OCI-LY1 (cell line): ENCODE results near the gene TEAD1.

Source experiments
- H2AFZ ChIP-seq: fragments of 200-600 bp; sonication (generic), shearing (Covaris generic); 2 replicates; pipeline ENCODE4 v1.6.0; 2014; ENCODE audit warnings: antibody characterized with exemption, mild to moderate bottlenecking, low read length
- H3F3A ChIP-seq: fragments of 200-600 bp; sonication (generic), shearing (Covaris generic); 2 replicates; pipeline ENCODE4 v1.6.0; 2014; ENCODE audit warnings: mild to moderate bottlenecking, antibody characterized with exemption, low read length, moderate library complexity; ENCODE audit not compliant: insufficient read depth
- H3K27ac ChIP-seq: fragments of 200-600 bp; sonication (generic); 2 replicates; pipeline ENCODE4 v1.5.1; 2014; ENCODE audit warnings: low read length, mixed run types, mild to moderate bottlenecking, low read depth; ENCODE audit not compliant: poor library complexity, severe bottlenecking
- H3K27me3 ChIP-seq: fragments of 200-600 bp; sonication (generic); 2 replicates; pipeline ENCODE4 v1.6.0; 2014; ENCODE audit warnings: antibody characterized with exemption, mild to moderate bottlenecking, low read length, moderate library complexity; ENCODE audit not compliant: insufficient read depth
- H3K36me3 ChIP-seq: fragments of 200-600 bp; sonication (generic); 2 replicates; pipeline ENCODE4 v1.6.1; 2014; ENCODE audit warnings: mild to moderate bottlenecking, antibody characterized with exemption, low read length, moderate library complexity, mixed read lengths; ENCODE audit not compliant: insufficient read depth
- H3K4me1 ChIP-seq: fragments of 200-600 bp; sonication (generic); 2 replicates; pipeline ENCODE4 v1.5.1; 2014; ENCODE audit warnings: mild to moderate bottlenecking, low read length, moderate library complexity; ENCODE audit not compliant: insufficient read depth, severe bottlenecking
- H3K4me2 ChIP-seq: fragments of 200-600 bp; sonication (generic), shearing (Covaris generic); 2 replicates; pipeline ENCODE4 v1.6.1; 2014; ENCODE audit warnings: low read length
- H3K4me3 ChIP-seq: fragments of 200-600 bp; sonication (generic); 2 replicates; pipeline ENCODE4 v1.5.1; 2014; ENCODE audit warnings: low read length, low read depth, mild to moderate bottlenecking, mixed read lengths; ENCODE audit not compliant: poor library complexity, severe bottlenecking
- H3K79me2 ChIP-seq: fragments of 200-600 bp; shearing (Covaris generic); 2 replicates; pipeline ENCODE4 v1.6.1; 2016; ENCODE audit warnings: mixed run types, low read length, mixed read lengths; ENCODE audit not compliant: insufficient read depth
- H3K9ac ChIP-seq: fragments of 200-600 bp; sonication (generic), shearing (Covaris generic); 2 replicates; pipeline ENCODE4 v1.6.1; 2014; ENCODE audit warnings: mild to moderate bottlenecking, low read length, mixed read lengths
- H3K9me2 ChIP-seq: fragments of 200-600 bp; sonication (generic), shearing (Covaris generic); 2 replicates; pipeline ENCODE4 v1.6.1; 2014; ENCODE audit warnings: low read depth, mild to moderate bottlenecking, low read length, mixed read lengths
- H3K9me3 ChIP-seq: fragments of 200-600 bp; shearing (Covaris generic); 2 replicates; pipeline ENCODE4 v1.6.1; 2014; ENCODE audit warnings: low read length, mixed read lengths
- H4K20me1 ChIP-seq: fragments of 200-600 bp; sonication (generic), shearing (Covaris generic); 2 replicates; pipeline ENCODE4 v1.6.0; 2016; ENCODE audit warnings: mild to moderate bottlenecking, low read length; ENCODE audit not compliant: insufficient read depth
- CTCF ChIP-seq: fragments of 200-600 bp; sonication (generic), shearing (Covaris generic); IDR thresholded peaks from 2 replicates; pipeline ENCODE4 v1.5.1; 2017; ENCODE audit warnings: mild to moderate bottlenecking, antibody characterized with exemption, low read length, moderate library complexity, mixed read lengths
- EZH2 ChIP-seq: fragments of 200-600 bp; sonication (generic), shearing (Covaris generic); IDR thresholded peaks from 2 replicates; pipeline ENCODE4 v1.8.0; 2017; ENCODE audit warnings: borderline replicate concordance, mixed run types, mild to moderate bottlenecking, antibody characterized with exemption, low read length, moderate library complexity, mixed read lengths

The TEAD1 gene

GRCh38 chr11:12930850-12931249 lies 256.6 kb downstream of the TEAD1 start:
- Histone ChIP-seq H3K4me1 (no peaks in the 10 kb centered on the region), H3K9ac (no peak overlapping the region), H3F3A (no peaks in the 10 kb centered on the region), H2AFZ (no peak overlapping the region), H3K36me3 (no peaks in the 10 kb centered on the region), H3K4me2 (no peak overlapping the region), H3K9me3 (no peaks in the 10 kb centered on the region), H3K4me3 (no peak overlapping the region), H4K20me1 (no peaks in the 10 kb centered on the region), H3K27ac (no peak overlapping the region), H3K9me2 (no peaks in the 10 kb centered on the region), H3K79me2 (no peaks in the 10 kb centered on the region), H3K27me3 (no peaks in the 10 kb centered on the region)
- TF ChIP-seq EZH2 (no peak), CTCF (no peak)

DNA sequence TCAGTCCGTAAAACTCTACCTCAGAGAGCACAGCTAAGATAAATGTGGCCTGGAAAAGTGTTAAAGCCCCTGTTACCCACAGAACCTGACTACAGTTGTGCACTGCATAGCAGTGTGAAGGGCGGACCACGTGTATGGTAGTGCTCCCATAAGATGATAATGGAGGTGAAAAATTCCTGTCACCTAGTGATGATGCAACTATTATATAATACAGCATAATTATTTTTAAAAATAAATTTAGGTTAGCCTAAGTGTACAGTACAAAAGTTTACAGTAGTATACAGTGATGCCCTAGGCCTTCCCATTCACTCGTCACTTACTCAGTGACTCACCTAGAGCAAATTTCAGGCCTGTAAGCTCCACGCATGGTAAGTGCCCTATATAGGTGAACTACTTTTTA lies 258.3 kb downstream of the TEAD1 start:
- TF ChIP-seq CTCF: no peak
- no peak for TF ChIP-seq EZH2

DNA sequence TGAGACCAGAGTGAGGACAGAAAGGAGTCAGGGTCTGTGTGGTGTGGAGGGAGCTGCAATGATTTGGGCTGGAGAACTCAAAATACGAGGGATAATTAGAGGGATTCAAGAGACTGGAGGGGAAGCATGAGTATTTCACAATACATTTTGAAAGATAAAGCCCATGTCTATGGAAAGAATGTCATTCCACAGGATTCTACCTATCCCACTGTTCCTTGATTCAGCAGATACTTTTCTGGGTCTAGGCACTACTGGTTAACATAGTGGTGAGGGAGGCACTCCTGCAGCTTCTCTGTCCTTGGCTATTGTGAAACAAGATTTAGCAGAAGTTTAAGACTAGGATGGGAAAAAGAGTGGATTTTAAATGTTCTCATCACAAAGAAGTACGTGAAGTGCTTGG lies 262.0 kb downstream of the TEAD1 start:
- no peaks in the 10 kb centered on the region for H3K27me3 ChIP-seq
- H3K79me2 ChIP-seq: no peaks in the 10 kb centered on the region
- no peaks in the 10 kb centered on the region for H3K36me3 ChIP-seq
- TF ChIP-seq EZH2 (no peak), CTCF (no peak)
- H3K9me2 ChIP-seq: no peaks in the 10 kb centered on the region
- no peaks in the 10 kb centered on the region for H3K9me3 ChIP-seq
- H2AFZ ChIP-seq: no peak overlapping the region
- no peaks in the 10 kb centered on the region for H4K20me1 ChIP-seq
- H3F3A ChIP-seq: no peaks in the 10 kb centered on the region
- no peak overlapping the region for H3K4me3 ChIP-seq
- no peak overlapping the region for H3K9ac ChIP-seq
- H3K4me1 ChIP-seq: no peaks in the 10 kb centered on the region
- no peak overlapping the region for H3K27ac ChIP-seq
- H3K4me2 ChIP-seq: no peak overlapping the region

More for the DNA sequence above, 258.3 kb downstream of the TEAD1 start:
- no peak overlapping the region for H3K27ac ChIP-seq
- H3K9me3 ChIP-seq: no peaks in the 10 kb centered on the region
- H4K20me1 ChIP-seq: no peaks in the 10 kb centered on the region
- no peak overlapping the region for H3K9ac ChIP-seq
- H3K4me1 ChIP-seq: no peaks in the 10 kb centered on the region
- no peak overlapping the region for H3K4me2 ChIP-seq
- no peaks in the 10 kb centered on the region for H3K79me2 ChIP-seq
- H2AFZ ChIP-seq: no peak overlapping the region
- H3K36me3 ChIP-seq: no peaks in the 10 kb centered on the region
- no peaks in the 10 kb centered on the region for H3F3A ChIP-seq
- H3K27me3 ChIP-seq: no peaks in the 10 kb centered on the region
- no peak overlapping the region for H3K4me3 ChIP-seq
- H3K9me2 ChIP-seq: no peaks in the 10 kb centered on the region
